Brain pericyte (primary cell): ENCODE results near the gene BNC2.
A peak's percentile ranks its signal among the peaks of the same experiment; 100 is the strongest.
"Not testable (repeated sequence)": the region's sequence is repeated elsewhere in the genome, so short reads cannot be mapped to it uniquely, and the experiment has no call there.

Source experiments
- DNase-seq: peaks from one replicate; pipeline ENCODE4 v3.0.0-alpha.2; 2012; ENCODE audit warnings: low read depth, low spot score

Gene BNC2

DNA sequence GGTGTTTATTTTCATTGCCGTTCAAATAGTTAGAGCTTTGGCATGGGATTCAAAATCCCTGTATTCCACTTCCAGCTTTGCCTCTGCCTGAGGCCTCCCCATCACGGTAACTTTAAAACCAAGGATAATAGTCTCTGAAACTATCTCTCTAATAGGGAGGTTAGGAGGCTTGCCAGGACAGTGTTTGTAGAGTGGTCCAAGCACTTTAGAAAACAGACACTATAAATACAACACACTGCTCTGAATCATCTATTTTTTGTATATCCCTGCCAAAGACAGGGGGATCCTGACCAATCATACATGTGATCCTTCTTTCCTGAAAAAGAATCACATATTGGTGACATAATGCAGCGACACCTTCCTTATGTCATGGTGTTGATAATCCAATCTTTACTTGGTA, 326.8 kb downstream of the BNC2 start:
- no peak for DNase-seq

DNA sequence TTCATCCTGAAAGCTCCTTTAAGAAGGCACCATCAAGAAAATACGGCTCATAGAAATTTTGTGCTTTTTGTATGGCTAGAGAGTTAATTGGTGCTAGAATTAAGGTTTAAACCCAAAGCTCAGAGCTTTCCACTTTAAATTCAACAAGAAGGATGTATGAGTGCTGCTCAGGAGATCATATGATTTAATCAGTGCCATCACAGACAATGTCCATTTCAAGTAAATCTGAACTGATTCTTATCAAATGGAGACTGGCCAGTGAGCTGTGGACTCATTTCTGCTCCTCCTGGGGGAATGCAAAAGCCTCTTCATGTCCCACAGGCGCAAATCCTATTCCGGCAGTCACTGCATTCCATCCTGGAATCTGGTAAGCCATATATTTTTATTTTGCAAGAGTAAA, 327.2 kb downstream of the BNC2 start:
- no peak for DNase-seq

DNA sequence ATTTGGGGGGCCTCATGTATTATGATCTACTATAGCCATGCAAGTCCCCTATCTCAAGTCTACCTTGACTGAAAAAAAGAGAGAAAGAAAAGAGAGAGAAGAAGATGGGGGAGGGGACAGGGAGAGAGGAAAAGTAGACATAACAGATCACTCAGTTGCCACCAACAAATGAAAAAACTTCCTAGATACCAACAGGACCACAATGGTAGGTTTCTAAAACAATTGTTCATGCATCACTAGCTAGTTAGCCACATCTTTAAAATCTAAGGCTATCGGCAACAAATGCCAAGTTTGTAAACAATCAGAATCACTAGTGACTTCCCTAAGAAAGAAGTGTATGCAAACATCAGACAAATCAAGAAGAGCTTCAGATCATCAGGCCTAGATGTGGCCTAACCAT, 328.2 kb downstream of the BNC2 start:
- no peak for DNase-seq

DNA sequence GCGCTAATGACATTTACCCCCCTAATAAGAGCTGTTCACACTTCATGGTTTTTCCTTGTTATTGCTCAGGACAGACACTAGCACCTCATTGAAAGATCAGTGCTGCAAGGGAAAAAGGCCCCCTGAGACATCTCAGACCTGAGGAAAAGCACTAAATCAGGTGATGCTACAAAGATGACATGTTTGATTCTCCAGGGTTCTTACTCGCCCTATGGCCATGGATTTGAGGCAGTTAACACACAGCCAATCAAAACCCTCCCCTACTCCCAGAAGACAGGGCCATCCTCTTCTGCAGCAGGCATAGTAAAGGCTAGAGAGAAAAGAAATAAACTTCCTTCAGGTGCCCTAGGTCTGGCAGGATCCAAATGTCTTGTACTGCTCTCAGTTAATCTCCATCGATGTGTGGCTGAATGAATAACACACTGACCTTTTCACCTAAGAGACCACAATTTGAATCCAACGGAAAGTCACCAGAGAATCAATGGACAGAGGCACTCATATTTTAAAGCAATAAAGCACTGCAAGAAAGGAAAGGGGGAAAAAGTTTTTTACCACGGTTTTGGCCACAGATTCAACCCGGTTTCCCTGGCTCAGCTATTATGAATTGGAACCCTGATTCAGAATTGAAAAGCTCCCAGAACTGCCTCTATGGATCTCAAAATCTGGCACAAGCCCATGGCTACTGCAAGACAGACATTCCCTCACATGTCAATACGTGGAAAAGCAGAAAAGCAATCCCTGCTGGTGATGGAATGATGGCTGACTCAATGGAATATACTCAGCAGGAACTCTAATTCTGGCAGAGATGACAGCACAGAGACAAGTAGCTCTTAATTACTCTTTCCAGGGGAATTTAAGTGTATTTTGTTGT, 329.5 kb downstream of the BNC2 start:
- no peak for DNase-seq

GRCh38 chr9:16539626-16540025, 330.8 kb downstream of the BNC2 start:
- DNase-seq: not testable (repeated sequence)

DNA sequence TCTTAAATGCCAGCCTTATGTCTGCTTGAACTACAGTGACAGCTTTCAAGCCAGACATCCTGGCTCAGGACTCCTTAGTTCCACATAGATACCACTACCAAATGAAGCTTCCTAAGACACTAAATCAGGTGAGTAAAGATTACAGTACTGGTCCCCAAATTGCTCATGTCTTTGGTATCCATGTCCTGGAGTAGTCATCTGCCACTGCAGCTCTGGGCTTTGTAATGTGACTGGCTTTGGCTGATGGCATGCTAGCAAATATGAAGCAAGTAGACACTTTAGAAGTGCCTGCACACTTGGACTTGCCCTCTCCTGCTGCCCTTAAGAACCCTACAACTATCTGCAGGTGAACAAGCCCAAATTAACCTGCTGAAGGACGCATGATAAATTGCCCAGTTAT, 334.9 kb downstream of the BNC2 start:
- DNase-seq: no peak

GRCh38 chr9:16532681-16533450, 337.6 kb downstream of the BNC2 start:
- DNase-seq: no peak

- no peak for DNase-seq
These were observed 338.2 kb downstream of the BNC2 start for GRCh38 chr9:16532272-16532671.

DNA sequence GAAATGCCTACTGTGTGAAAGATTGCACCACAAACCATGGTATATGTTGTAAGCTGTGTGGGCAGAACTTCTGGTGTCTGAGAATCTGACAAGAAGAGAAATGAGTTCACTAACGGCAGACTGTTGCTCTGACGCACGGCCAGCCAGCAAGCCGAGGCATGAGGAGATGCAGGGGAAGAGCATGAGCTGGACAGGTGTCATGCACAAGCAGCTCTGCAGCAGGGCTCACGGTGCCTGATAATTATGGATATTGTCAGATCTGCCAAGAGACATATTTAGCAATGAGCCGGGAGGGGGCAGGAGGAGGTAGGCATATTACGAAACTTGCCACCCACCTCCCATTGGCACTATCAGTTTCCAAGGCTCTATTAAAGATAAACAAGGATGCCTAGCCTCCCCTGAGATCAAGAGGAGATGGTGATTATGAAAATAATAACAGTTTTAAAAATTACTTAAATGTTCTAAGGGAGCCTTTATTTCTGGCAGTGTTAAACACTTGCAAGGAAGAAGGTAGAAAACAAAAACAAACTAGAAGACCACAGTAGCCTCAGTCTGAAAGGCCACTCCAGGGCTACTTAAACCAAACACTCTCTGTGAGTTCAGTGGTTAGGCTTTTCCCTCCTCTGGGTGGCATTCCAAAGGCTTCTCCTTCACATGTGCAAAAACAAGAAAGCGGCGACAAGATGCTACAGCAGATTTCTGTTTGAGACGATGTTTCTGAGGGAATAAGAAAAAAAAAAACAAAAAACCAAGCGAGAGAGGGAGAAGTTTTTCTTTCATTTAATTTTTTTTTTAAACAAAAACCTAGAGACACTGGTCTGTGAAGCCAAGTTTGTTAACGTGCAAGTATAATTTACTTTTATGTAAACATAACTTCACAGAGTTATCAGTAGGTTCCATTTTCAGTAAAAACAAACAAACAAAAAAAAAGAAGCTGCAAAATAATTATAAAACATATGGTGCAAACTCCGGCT, 339.5 kb downstream of the BNC2 start:
- DNase-seq: no peak

DNA sequence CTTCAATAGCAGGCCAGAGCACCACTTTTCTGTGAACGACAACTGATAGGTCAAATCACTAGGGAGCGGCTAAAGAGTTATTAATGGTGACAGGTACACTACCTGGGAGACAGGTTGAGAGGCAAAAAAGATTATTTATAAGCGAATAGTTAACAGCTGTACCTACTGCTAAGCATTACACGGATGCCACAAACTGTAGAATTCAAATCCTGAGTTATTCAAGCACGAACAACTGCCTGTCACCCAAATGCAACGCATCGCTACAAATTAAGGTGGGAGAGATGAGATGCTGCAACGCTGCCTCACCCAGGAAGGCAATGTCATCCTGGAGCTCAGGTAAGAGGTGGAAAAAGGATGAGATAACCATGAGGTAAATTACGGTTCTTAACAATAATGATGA, 342.9 kb downstream of the BNC2 start:
- DNase-seq: no peak

DNA sequence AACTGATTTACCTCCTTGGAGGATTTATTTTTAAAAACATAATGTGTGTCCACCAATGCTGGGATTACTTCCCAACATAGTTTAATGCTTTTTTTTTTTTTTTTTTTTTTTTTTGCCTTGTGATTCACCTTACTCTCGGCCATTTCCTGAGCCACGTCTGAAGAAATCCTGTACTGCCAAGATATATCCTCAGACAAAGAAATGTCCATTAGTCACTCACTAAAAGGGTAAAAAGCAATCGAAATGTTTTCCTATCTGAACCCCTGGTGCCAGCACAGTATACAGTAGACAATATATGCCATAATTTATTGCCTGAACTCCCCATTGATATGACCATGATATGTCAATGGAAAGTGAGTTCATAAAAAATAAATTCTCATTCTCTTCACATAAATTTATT, 344.1 kb downstream of the BNC2 start:
- DNase-seq: no peak

DNA sequence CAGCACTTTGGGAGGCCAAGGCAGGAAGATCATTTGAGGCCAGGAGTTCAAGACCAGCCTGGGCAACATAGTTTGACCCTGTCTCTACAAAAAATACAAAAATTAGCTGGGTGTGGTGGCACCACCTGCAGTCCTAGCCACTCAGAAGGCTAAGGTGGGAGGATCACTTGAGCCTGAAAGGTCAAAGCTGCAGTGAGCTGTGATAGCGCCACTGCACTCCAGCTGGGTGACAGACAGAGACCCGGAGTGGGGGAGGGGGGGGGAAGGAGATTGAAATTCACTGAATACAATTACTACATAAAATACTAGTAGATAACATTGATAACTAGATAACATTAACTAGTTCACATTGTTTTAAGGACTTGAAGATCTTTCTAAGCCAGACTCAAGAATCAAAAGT, 345.6 kb downstream of the BNC2 start:
- no peak for DNase-seq

DNA sequence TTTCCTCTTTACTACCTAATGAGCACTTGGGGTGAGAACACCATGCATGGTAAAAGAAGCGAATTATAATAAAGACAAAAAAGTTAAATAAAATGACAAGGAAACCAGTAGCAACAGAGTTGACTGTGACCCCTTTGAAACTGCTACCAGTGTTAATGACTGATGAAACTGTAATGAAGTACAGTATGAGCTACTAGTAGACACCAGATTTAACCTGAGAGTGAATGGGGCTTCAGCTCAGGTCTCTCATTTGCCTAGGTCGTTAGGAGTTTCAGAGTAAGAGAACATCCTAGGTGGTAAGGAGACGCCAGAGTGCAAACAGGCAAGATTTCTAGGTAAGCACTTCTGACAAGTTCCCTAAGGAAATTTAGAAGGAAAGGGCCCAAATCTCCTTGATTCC, 346.4 kb downstream of the BNC2 start:
- no peak for DNase-seq

DNA sequence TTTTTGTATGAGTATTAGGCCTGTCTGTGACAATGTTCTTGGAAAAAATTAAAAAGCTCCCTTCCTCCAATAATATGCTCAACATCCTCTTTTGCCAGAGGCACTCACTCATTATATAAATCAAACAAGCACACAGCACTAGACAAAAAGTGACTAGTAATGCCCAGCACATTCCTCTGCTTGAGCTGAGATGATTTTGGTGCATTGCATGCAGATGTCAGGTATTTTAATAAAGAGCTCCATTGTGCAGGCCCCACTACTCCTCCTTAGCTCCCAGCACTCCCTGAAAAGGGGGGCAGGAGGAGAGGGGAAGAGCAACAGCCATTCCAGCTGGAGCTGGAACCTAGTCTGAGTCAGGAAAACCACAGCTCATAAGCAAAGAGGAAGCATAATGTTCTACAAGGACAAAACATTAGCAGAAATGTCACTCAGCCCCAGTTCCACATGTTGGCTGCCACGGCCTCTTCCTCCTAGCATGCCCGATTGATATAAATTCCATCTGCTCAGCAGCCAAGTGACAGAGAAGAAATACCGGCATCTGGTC, 348.5 kb downstream of the BNC2 start:
- no peak for DNase-seq

GRCh38 chr9:16519001-16519400, 351.5 kb downstream of the BNC2 start:
- no peak for DNase-seq

DNA sequence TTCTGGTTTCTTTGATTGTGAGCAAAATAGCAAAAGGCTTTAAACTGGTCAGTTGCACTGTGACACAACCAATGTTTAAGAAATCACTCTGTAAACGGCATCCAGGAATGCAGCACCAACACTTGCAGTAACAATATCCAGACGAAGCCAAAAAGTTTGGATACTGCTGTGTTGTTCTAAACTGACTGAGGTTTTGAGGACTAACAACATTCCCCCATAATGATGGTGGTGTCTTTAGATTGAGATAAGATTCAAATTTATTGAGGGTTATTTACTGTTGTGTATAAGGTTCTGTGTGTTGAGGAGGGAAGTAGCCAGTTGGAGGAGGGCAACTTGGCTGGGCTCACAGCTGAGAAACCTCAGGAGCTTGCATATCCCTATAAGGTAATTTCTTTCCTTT, 353.6 kb downstream of the BNC2 start:
- no peak for DNase-seq

DNA sequence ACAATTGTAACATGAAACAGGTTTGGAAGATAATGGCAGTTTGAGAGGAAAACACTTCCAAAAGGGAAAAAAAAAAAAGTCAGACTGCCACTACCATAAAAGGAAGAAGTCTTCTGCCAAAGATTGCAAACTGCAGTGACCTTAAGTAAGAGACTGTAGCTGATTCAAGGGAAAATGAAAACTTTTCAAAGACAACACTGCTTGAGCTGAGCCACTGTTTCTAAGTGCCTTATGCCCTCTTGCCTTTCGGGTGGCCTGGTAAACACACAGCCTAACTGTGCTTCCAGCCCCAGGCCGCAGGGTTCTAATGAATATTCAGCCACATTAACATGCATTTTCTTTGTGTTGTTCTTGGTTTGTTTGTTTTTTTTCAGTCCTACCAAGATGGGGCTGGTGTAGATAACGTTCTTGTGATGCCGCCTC, 354.6 kb downstream of the BNC2 start:
- peak; percentile 66 for DNase-seq

- no peak for DNase-seq
These were observed 355.3 kb downstream of the BNC2 start for GRCh38 chr9:16515207-16515606.

- DNase-seq: no peak
These were observed 356.3 kb downstream of the BNC2 start for GRCh38 chr9:16514131-16514530.

DNA sequence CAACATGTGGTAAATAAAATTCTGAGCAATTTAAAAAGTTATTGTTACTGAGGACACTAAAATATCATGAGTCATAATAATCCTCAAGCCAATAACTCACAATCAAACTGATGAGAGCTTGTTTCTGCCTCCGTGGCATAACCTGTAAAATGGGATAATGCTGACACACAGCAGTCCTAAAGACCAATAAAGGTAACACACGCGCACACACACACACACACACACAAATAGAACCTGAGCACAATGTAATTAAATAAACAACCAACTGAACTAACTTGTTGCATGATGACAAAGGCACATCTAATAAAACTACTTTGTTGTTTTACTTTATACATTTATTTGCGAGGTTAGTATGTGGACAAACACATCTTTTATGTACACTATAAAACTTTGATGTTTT, 358.2 kb downstream of the BNC2 start:
- DNase-seq: no peak

GRCh38 chr9:16510482-16510881, 360.0 kb downstream of the BNC2 start:
- DNase-seq: no peak

DNA sequence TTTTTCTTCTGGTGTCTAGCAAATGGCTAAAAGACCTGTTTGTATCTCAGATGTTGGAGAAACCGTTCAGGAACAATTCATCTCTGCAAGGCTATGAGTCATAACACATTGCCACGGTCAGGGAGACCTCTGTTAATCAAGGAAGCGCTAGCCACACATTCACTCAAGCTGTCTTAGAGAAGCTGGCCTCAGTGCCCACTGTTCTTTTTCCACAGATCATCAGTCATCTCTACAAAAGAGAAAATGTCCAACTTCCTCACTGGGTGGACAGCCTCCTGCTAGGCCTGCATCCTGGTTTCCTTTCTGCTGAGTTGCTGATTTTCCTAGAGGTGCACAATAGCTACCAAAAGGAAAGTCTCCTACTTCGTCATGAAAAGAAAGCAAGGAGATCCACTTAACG, 360.5 kb downstream of the BNC2 start:
- no peak for DNase-seq
